GM10266 (cell line): ENCODE results near the gene CLEC4F.

Source experiments
- DNase-seq: peaks from one replicate; pipeline ENCODE4 v3.0.0; 2012; ENCODE audit errors: extremely low spot score
- CTCF ChIP-seq: IDR thresholded peaks from 2 replicates; pipeline ENCODE4 v1.5.1; 2012; ENCODE audit warnings: mild to moderate bottlenecking, low read depth; ENCODE audit not compliant: control insufficient read depth, insufficient read depth; ENCODE audit errors: missing control alignments

Gene CLEC4F

GRCh38 chr2:70767079-70767698 lies 53.2 kb downstream of the CLEC4F start:
- no peak for TF ChIP-seq CTCF
- no peak for DNase-seq

GRCh38 chr2:70766357-70767078 lies 53.9 kb downstream of the CLEC4F start:
- TF ChIP-seq CTCF, result no peak
- DNase-seq, result no peak

- no peak for TF ChIP-seq CTCF
- no peak for DNase-seq
Observed at GRCh38 chr2:70765507-70765906, 54.9 kb downstream of the CLEC4F start.

GRCh38 chr2:70759446-70759845 lies 61.0 kb downstream of the CLEC4F start:
- no peak for TF ChIP-seq CTCF

More at GRCh38 chr2:70759446-70759845, 61.0 kb downstream of the CLEC4F start:
- DNase-seq, result no peak
